ENCODE measurements around the gene ABTB1.

The ABTB1 gene

DNA sequence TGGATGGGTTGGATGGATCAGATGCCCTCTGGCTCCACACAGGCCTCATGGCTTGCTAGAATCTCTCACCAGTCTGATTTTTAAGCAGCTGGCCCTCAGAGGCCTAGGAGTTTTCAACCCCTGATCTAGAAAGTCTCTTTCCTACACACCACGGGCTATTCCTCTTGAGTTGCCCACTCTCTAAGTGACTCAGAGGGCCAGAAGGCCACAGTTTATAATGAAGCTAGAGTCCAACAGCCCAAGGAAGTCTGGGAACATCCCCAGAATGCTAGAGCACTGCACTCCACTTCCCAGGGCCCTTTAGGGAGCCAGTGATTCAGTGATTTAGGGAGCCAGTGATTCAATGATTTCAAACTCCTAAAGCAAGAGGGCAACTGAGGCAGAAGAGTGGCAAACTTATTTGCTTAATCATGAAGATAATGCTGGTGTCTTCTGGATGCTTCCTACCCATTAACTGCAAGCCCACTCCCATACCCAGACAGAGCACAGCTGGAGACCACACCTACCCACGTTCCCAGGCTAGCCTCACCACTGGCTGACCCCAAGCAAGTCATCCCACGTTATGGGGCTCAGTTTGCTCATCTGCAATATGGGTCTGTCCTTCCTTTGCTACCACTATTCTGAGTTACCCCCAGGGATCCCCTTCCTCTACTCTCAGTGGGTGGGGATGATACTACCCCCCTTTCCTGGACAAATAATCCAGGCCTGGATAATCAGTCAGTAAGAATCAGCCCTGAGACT is 36.7 kb downstream of the ABTB1 start:
- no peak overlapping the region for H3K4me3 ChIP-seq (ENCODE audit: low read length)
- no peak overlapping the region for H3K27ac ChIP-seq (ENCODE audit: low read length)
- no peaks in the 10 kb centered on the region for H3K79me2 ChIP-seq (ENCODE audit: low read length)
- H3F3A ChIP-seq (ENCODE audit: insufficient read depth, low read length), result no peaks in the 10 kb centered on the region
- no peak overlapping the region for H3K4me2 ChIP-seq (ENCODE audit: low read depth, low read length)
- DNase-seq, result no peak
- H3K9ac ChIP-seq (ENCODE audit: low read length), result no peak overlapping the region
- TF ChIP-seq CTCF (IDR thresholded peaks at IDR 0.05; ENCODE audit: low read length) (no peak), EZH2phosphoT487 (IDR thresholded peaks at IDR 0.05; ENCODE audit: low read length) (no peak), EZH2 (optimal IDR thresholded peaks at IDR 0.05; ENCODE audit: low read depth, low read length) (no peak)
- H3K9me2 ChIP-seq (replicated peaks; ENCODE audit: insufficient read depth, low read length), result no peaks in the 10 kb centered on the region
- H3K4me1 ChIP-seq (ENCODE audit: low read length), result no peaks in the 10 kb centered on the region
- H3K27me3 ChIP-seq (replicated peaks; ENCODE audit: insufficient read depth, low read length), result no peaks in the 10 kb centered on the region
- no peaks in the 10 kb centered on the region for H4K20me1 ChIP-seq (ENCODE audit: insufficient read depth, low read length)
- no peaks in the 10 kb centered on the region for H3K9me3 ChIP-seq (replicated peaks; ENCODE audit: insufficient read depth, low read length)
- H2AFZ ChIP-seq (ENCODE audit: low read length), result no peak overlapping the region
- H3K36me3 ChIP-seq (replicated peaks; ENCODE audit: insufficient read depth, low read length), result no peaks in the 10 kb centered on the region

DNA sequence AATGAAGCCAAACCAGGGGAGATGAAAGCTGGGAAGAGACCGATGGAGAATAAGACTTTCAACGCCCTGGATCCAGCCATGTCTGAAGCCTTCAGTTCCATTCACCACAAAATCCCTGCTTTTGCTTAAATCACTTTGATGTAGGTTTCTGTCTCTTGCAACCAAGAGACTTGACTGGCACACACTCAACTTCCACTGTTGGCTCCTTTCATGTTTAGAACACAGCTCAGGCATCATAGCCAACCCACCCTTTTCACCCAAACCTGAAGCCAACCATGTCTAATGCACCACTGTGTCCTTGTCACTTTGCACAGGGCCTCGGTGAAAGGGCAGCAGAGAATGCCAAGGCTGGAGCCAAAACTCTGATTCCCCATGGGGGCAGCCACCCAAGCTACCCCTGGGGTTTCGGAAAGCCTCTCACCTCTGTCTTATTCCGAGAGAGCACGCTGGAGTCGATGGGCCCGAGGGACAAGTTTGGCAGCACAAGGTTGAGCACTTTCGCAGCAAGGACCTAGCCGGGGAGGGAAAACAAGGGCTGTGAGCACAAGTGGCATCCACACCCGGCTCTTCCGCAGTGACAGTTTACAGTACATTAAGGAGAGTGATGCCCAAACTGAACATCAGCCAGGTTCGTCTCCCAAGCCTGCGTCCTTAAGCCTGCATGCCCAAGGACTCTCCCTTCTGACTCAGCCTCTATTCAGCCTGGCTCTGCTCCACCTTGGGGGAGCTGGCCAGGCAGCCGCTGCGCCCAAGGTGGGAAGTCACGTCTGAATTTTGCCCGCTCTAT is 37.6 kb downstream of the ABTB1 start:
- no peaks in the 10 kb centered on the region for H3K27me3 ChIP-seq (replicated peaks; ENCODE audit: insufficient read depth, low read length)
- no peaks in the 10 kb centered on the region for H3F3A ChIP-seq (ENCODE audit: insufficient read depth, low read length)
- H3K79me2 ChIP-seq (ENCODE audit: low read length), result no peaks in the 10 kb centered on the region
- H3K36me3 ChIP-seq (replicated peaks; ENCODE audit: insufficient read depth, low read length), result no peaks in the 10 kb centered on the region
- H2AFZ ChIP-seq (ENCODE audit: low read length), result no peak overlapping the region
- no peaks in the 10 kb centered on the region for H3K9me3 ChIP-seq (replicated peaks; ENCODE audit: insufficient read depth, low read length)
- H3K4me2 ChIP-seq (ENCODE audit: low read depth, low read length), result no peak overlapping the region
- H3K9me2 ChIP-seq (replicated peaks; ENCODE audit: insufficient read depth, low read length), result no peaks in the 10 kb centered on the region
- DNase-seq, result no peak
- H3K9ac ChIP-seq (ENCODE audit: low read length), result no peak overlapping the region
- TF ChIP-seq EZH2phosphoT487 (IDR thresholded peaks at IDR 0.05; ENCODE audit: low read length) (no peak), EZH2 (optimal IDR thresholded peaks at IDR 0.05; ENCODE audit: low read depth, low read length) (no peak), CTCF (IDR thresholded peaks at IDR 0.05; ENCODE audit: low read length) (no peak)
- H3K27ac ChIP-seq (ENCODE audit: low read length), result no peak overlapping the region
- no peak overlapping the region for H3K4me3 ChIP-seq (ENCODE audit: low read length)
- no peaks in the 10 kb centered on the region for H3K4me1 ChIP-seq (ENCODE audit: low read length)
- H4K20me1 ChIP-seq (ENCODE audit: insufficient read depth, low read length), result no peaks in the 10 kb centered on the region

DNA sequence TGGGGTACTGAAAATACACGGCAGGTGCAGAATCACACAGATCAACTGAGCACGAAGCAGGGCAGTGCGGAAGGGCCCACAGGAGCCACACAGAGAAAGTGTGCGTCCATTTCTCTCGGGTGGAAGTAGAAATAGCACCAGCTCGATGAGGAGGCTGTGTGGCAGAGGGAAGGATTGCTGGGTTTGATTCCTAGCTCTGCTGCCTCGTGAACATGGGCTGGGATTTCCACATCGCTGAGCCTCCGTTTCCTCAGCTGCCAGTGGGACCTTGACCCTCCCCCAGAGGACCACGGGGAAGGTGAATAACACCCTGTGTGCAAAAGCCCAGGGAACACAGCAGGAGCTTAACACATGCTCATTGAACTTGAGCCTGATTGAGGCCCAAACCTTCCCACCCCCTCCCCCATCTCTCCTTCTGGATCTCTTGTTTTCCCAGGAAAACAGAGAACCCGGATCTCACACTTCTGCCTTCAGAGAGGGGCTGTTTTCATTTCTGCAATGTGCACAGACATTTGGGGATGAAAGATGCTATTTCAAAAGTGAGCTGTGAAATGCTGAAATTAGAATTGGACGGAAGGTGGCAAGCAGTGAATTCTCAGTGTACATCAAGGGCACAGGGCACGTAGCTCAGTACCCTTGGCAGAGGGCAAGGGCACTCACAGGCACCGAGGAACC is 38.4 kb downstream of the ABTB1 start:
- Histone ChIP-seq H3K9me3 (replicated peaks; ENCODE audit: insufficient read depth, low read length) (no peaks in the 10 kb centered on the region), H3K9ac (ENCODE audit: low read length) (no peak overlapping the region), H3K4me1 (ENCODE audit: low read length) (no peaks in the 10 kb centered on the region), H3K27me3 (replicated peaks; ENCODE audit: insufficient read depth, low read length) (no peaks in the 10 kb centered on the region), H4K20me1 (ENCODE audit: insufficient read depth, low read length) (no peaks in the 10 kb centered on the region), H2AFZ (ENCODE audit: low read length) (no peak overlapping the region), H3K27ac (ENCODE audit: low read length) (no peak overlapping the region), H3F3A (ENCODE audit: insufficient read depth, low read length) (no peaks in the 10 kb centered on the region), H3K9me2 (replicated peaks; ENCODE audit: insufficient read depth, low read length) (no peaks in the 10 kb centered on the region), H3K79me2 (ENCODE audit: low read length) (no peaks in the 10 kb centered on the region), H3K36me3 (replicated peaks; ENCODE audit: insufficient read depth, low read length) (no peaks in the 10 kb centered on the region), H3K4me2 (ENCODE audit: low read depth, low read length) (no peak overlapping the region), H3K4me3 (ENCODE audit: low read length) (no peak overlapping the region)
- no peak for DNase-seq
- TF ChIP-seq CTCF (IDR thresholded peaks at IDR 0.05; ENCODE audit: low read length) (no peak), EZH2phosphoT487 (IDR thresholded peaks at IDR 0.05; ENCODE audit: low read length) (no peak), EZH2 (optimal IDR thresholded peaks at IDR 0.05; ENCODE audit: low read depth, low read length) (no peak)
